OCI-LY1 (cell line): ENCODE measurements around the gene GALNT2.

Experiments used
- EZH2 ChIP-seq: fragments of 200-600 bp; sonication (generic), shearing (Covaris generic); IDR thresholded peaks from 2 replicates; pipeline ENCODE4 v1.8.0; 2017; ENCODE audit warnings: borderline replicate concordance, mixed run types, mild to moderate bottlenecking, antibody characterized with exemption, low read length, moderate library complexity, mixed read lengths
- TF ChIP-seq, protein P1 (sequence below): fragments of 200-600 bp; sonication (generic), shearing (Covaris generic); IDR thresholded peaks from 2 replicates; pipeline ENCODE4 v1.5.1; 2017; ENCODE audit warnings: mild to moderate bottlenecking, antibody characterized with exemption, low read length, moderate library complexity, mixed read lengths

DNA sequence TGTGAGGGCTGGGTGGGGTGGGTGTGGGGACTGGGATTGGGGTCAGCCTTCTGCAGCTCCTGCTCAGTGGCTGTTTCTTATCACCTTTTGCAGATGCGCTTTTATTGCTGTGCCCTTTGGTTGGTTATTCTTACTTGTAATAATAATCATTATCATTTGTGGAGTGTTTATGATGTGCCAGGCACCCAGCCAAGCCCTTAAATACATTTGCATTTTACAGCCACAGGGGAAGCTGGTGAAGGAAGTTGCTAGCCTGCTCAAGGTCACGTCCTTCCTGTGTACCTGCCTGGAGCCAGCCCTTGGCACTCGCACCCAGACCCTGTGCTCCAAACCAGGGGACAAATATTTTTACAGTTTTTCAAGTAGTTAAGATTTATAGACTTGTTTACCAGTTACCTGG lies 215.1 kb downstream of the GALNT2 start:
- TF ChIP-seq, protein P1, sequence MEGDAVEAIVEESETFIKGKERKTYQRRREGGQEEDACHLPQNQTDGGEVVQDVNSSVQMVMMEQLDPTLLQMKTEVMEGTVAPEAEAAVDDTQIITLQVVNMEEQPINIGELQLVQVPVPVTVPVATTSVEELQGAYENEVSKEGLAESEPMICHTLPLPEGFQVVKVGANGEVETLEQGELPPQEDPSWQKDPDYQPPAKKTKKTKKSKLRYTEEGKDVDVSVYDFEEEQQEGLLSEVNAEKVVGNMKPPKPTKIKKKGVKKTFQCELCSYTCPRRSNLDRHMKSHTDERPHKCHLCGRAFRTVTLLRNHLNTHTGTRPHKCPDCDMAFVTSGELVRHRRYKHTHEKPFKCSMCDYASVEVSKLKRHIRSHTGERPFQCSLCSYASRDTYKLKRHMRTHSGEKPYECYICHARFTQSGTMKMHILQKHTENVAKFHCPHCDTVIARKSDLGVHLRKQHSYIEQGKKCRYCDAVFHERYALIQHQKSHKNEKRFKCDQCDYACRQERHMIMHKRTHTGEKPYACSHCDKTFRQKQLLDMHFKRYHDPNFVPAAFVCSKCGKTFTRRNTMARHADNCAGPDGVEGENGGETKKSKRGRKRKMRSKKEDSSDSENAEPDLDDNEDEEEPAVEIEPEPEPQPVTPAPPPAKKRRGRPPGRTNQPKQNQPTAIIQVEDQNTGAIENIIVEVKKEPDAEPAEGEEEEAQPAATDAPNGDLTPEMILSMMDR, result no peak
- no peak for TF ChIP-seq EZH2
